ENCODE measurements around the gene SLC34A1. TPM values are rescaled to one million over a fixed set of nuclear protein-coding genes. Genes with fewer than 3 reads are reported as not detected.
A peak's percentile ranks its signal among the peaks of the same experiment; 100 is the strongest.

SLC34A1 gene
- total and polyA plus RNA-seq, 2 of the 13 experiments (the other 11 are each of a cell fraction or from before 2014, with no cell fraction given) = 0.03 to 0.20 TPM

GRCh38 chr5:177370488-177371119 lies 13.6 kb upstream of the SLC34A1 start (continued):
- TF ChIP-seq ZBTB40 (IDR thresholded peaks at IDR 0.05) (no peak), ZBTB40 (CRISPR knock-in tag; IDR thresholded peaks at IDR 0.05) (no peak), DDIT3 (CRISPR knock-in tag; IDR thresholded peaks at IDR 0.05) (no peak), PAX8 (CRISPR knock-in tag; IDR thresholded peaks at IDR 0.05; ENCODE audit: borderline replicate concordance) (no peak), YEATS2 (CRISPR knock-in tag; IDR thresholded peaks at IDR 0.05; ENCODE audit: borderline replicate concordance) (no peak), SOX5 (CRISPR knock-in tag; IDR thresholded peaks at IDR 0.05; ENCODE audit: borderline replicate concordance) (peak; percentile 58; the same call in 1 of the 2 replicates), RFX5 (IDR thresholded peaks at IDR 0.05; ENCODE audit: low read depth, low read length) (no peak), U2AF2 (IDR thresholded peaks at IDR 0.05; ENCODE audit: low read depth, low read length) (no peak), POGK (CRISPR knock-in tag; conservative IDR thresholded peaks at IDR 0.05) (peak; percentile 83; the same call in 1 of the 2 replicates), ZNF414 (CRISPR knock-in tag; IDR thresholded peaks at IDR 0.05) (no peak), TARDBP (CRISPR knock-in tag; IDR thresholded peaks at IDR 0.05) (0 out of 2 replicates have a peak, but pooled peaks have one; percentile 37), POLR2A (IDR thresholded peaks at IDR 0.05; ENCODE audit: insufficient read depth in 1 of 2, low read depth in 2 of 2, low read length in 2 of 2) (no peak), TEAD3 (CRISPR knock-in tag; optimal IDR thresholded peaks at IDR 0.05; ENCODE audit: borderline replicate concordance) (peak; percentile 51), MTERF4 (CRISPR knock-in tag; IDR thresholded peaks at IDR 0.05) (no peak), NFRKB (IDR thresholded peaks at IDR 0.05) (no peak), ZNF556 (CRISPR knock-in tag; IDR thresholded peaks at IDR 0.05; ENCODE audit: borderline replicate concordance) (no peak), ZFP90 (CRISPR knock-in tag; IDR thresholded peaks at IDR 0.05; ENCODE audit: borderline replicate concordance) (no peak)
